Measurements from ENCODE around the gene SLC25A48.
"Not testable (repeated sequence)": the region's sequence is repeated elsewhere in the genome, so short reads cannot be mapped to it uniquely, and the experiment has no call there.

The SLC25A48 gene

GRCh38 chr5:135831439-135831838 is 3.0 kb upstream of the SLC25A48 start:
- POLR2A ChIA-PET: interaction anchor here (0.7 kb wide), 1 partner anchor 19 kb away, joined by 4 read pairs; no protein-coding TSS in a partner anchor
- no peak overlapping the region for H3K4me3 ChIP-seq (ENCODE audit: low read depth, low read length)
- DNase-seq (ENCODE audit: low read depth, low spot score): no peak
- CTCF ChIA-PET: interaction anchor here (0.8 to 8.8 kb wide), 7 partner anchors 8 to 377 kb away, joined by 3 to 404 read pairs (median 13); no protein-coding TSS in a partner anchor
- TF ChIP-seq CTCF (IDR thresholded peaks at IDR 0.05; ENCODE audit: insufficient read depth, low read length, missing control alignments): no peak

- POLR2A ChIA-PET: interaction anchor here (0.7 kb wide), 1 partner anchor 18 kb away, joined by 4 read pairs; no protein-coding TSS in a partner anchor
- CTCF ChIA-PET: interaction anchor here (0.8 to 8.8 kb wide), 6 partner anchors 8 to 370 kb away, joined by 3 to 404 read pairs (median 22); no protein-coding TSS in a partner anchor
- no peak overlapping the region for H3K4me3 ChIP-seq (ENCODE audit: low read depth, low read length)
- DNase-seq (ENCODE audit: low read depth, low spot score): no peak
- TF ChIP-seq CTCF (IDR thresholded peaks at IDR 0.05; ENCODE audit: insufficient read depth, low read length, missing control alignments): no peak
Measured at GRCh38 chr5:135831851-135832555, 2.5 kb upstream of the SLC25A48 start.

GRCh38 chr5:135832941-135833920 is 1.2 kb upstream of the SLC25A48 start:
- TF ChIP-seq CTCF (IDR thresholded peaks at IDR 0.05; ENCODE audit: insufficient read depth, low read length, missing control alignments): no peak
- no peak for DNase-seq (ENCODE audit: low read depth, low spot score)
- ChIA-PET CTCF (interaction anchor here (0.6 to 8.8 kb wide), 5 partner anchors 8 to 371 kb away, joined by 3 to 404 read pairs (median 3); no protein-coding TSS in a partner anchor), POLR2A (no interaction called here)
- H3K4me3 ChIP-seq (ENCODE audit: low read depth, low read length): no peak overlapping the region

GRCh38 chr5:135833961-135834638 is 363 bp upstream of the SLC25A48 start:
- ChIA-PET CTCF (interaction anchor here (0.6 to 8.8 kb wide), 4 partner anchors 9 to 272 kb away, joined by 3 to 404 read pairs (median 4); no protein-coding TSS in a partner anchor), POLR2A (no interaction called here)
- no peak for DNase-seq (ENCODE audit: low read depth, low spot score)
- peak overlapping the region; percentile 23; the same call in 1 of the 2 replicates for H3K4me3 ChIP-seq (ENCODE audit: low read depth, low read length)
- peak; percentile 72 for TF ChIP-seq CTCF (IDR thresholded peaks at IDR 0.05; ENCODE audit: insufficient read depth, low read length, missing control alignments)

GRCh38 chr5:135835766-135836165 is 1.3 kb downstream of the SLC25A48 start:
- H3K4me3 ChIP-seq (ENCODE audit: low read depth, low read length): no peak overlapping the region
- TF ChIP-seq CTCF (IDR thresholded peaks at IDR 0.05; ENCODE audit: insufficient read depth, low read length, missing control alignments): no peak
- ChIA-PET POLR2A (no interaction called here), CTCF (interaction anchor here (1.1 to 8.8 kb wide), 2 partner anchors 15 to 274 kb away, joined by 3 to 404 read pairs; no protein-coding TSS in a partner anchor)
- no peak for DNase-seq (ENCODE audit: low read depth, low spot score)

- H3K4me3 ChIP-seq (ENCODE audit: low read depth, low read length); POLR2A ChIA-PET; DNase-seq (ENCODE audit: low read depth, low spot score): not testable (repeated sequence)
- CTCF ChIA-PET: interaction anchor here (1.3 to 2.1 kb wide), 4 partner anchors 273 to 372 kb away, joined by 4 to 9 read pairs (median 5); no protein-coding TSS in a partner anchor
Measured at GRCh38 chr5:135838395-135838794, 3.9 kb downstream of the SLC25A48 start.

All from AG04449 (cell line).